Posterior vena cava (tissue), 2 donors: ENCODE results near the gene AHRR. TPM values are rescaled to one million over a fixed set of nuclear protein-coding genes. Genes with fewer than 3 reads are reported as not detected.

Experiments
- DNase-seq: peaks from one replicate; pipeline ENCODE4 v3.0.0-alpha.2; 2020; ENCODE audit warnings: low spot score
- intact Hi-C, 2 donors: fragments of 100-400 bp; cut with DNase I; formaldehyde crosslinking; loops; one replicate each; pipeline versions ENCODE4 v1.14.1 to v1.14.2; 2022 to 2023
- total RNA-seq, 2 donors: library from RNA; stranded (reverse); fragmentation: NEBNext Ultra II Directional; extraction: Animal tissue kit (Norgen Biotek cat#: 25700); gene quantifications; one replicate each; pipeline ENCODE4 v1.2.1, GENCODE V29; 2021
- donor health status: DM: yes; HTN: yes; CAD: no.
- donor health status: DM: yes; HTN: yes; CAD: no.

Gene AHRR
- total RNA-seq, 2 donors from 2014 or later: 0.69 to 2.9 TPM

DNA sequence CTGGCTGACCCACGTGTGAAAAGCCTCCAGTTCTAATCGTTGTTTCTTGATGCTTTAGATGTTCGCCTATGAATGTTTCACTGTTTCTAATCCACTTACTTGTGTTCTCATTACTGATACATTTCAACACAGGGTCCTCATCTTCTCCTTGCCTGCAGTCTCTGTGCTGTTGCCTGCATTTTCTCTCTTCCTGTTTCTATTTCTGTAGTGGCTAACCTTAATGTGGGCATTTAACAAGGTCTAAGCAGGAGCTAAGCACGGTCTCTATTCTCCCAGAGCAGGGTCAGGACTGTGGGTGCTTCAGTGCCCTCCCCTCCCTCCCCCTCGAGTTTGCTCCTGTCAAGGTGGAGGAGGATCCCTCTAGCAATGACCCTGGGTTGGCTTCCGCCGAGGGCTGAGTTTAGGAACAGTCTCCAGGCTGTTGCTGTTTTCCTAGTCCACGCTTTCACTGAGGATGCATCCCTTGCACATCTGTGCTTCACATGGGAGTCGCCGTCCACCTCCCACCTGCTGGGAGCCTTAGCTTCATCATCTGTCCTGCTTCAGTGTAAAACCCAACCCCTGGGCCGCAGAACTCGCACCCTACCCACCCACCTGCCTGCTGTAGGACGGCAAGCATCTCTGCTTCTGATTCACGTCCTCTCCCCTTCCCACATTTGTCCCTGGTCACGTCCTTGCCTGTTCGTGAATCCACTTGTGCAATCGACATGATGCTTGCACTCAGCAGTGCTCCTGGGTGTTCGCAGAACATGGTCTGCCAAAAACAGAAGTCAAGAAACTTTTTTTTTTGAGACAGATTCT, 119.1 kb downstream of the AHRR start:
- DNase-seq: peak; percentile 48
- intact Hi-C loops: no loop called here

DNA sequence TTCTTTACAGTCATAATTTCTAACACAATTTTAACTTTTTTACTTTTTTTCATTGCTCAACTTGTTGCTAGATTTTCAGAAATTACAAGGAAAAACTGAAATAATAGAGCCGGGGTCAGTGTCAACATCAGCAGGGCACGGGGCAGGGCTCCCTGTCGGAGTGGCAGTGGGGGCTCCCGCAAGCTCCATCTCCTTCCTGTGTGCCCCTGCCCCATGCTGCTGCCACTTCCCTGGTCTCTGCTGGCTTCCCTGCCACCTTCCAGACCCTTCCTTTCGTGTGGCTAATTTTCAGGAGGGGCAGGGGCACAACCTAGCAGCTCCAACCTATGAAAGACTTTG, 120.5 kb downstream of the AHRR start:
- peak; percentile 52 for DNase-seq
- intact Hi-C loops: no loop called here

DNA sequence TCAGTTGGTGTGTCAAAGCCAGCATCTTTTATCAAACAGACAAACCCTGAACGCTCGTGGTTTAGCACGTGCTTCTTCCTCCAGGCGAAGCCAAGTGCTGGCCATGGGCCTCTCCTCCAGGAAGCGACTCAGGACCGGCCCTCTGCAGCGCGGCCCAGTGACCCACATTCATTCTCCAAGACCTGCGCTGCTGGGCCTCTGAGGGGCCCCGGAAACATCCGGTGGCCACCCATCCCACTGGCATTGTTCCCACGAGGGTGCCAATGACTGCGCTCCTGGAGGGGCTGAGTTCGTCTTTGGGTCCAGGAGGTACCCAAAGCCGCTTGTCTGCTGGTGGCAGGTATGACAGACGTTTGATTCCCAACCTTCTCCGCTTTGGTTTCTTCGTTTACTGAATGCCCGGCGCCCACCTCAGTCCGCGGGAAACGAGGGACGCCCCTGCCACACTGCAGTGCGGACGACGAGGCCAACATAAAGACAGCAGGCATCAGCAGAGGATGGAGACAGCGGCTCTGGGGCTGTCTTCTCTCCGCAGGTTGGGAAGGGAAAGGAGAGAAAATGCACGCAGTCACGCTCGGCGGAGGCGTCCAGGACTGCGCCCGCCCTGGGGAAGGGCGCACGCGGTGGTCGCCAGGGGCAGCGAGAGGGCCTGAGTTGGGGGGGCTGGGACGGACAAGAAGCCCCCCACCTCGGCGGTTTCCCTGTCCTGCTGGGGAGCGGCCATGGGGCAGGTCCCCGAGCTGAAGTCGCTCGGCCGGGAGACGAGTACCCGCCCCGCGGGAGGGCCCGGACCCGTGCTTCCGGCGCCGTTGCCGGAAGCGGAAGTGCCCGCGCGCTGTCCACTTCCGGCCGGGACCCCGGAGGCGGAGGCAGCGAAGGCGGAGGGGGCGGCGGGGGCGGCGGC, 121.1 kb downstream of the AHRR start, which contains the start of gene EXOC3:
Gene EXOC3 (plus strand): TSS at position 842 of the 904 bp plus-strand sequence. CDS start 3,030 bp downstream, outside the sequence.
- peak; percentile 90 for DNase-seq
- intact Hi-C loops: no loop called here

DNA sequence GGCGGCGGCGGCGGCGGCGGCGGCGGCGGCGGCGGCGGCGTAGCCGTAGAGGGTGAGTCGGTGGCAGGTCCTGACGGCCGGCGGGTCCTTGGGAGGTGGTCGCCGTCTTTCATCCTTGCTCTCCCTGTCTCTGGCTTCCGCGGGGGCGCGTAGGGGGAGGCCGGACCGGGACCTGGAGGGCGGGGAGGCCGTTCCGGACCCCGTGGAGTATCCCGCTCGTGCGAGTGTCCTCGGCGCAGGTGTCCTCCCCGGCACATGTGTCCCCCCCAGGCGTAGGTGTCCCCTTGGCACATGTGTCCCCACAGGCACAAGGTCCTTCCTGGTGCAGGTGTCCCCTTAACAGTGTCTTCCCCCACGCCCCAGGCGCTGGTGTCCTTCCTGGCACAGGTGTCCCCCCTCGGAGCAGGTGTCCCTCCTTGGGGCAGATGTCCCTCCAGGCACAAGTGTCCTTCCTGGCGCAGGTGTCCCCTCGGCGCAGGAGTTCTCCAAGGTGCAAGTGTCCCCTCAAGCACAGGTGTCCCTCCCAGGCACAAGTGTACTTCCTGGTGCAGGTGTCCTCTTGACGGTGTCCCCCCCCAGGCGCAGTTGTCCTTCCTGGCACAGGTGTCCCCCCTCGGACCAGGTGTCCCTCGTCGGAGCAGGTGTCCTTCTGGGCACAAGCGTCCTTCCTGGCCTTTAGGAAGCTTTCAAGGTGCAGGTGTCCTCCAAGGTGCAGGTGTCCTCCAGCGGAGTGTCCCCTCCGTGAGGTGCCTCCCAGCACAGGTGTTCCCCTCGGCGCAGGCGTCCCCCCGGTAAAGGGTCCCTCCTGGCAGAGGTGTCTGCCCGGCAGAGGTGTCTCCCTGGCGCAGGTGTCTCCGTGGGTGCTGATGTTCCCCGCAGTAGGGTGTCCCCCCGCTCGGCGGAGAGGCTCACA, 122.0 kb downstream of the AHRR start:
- intact Hi-C loops: no loop called here
- DNase-seq: peak; percentile 81

DNA sequence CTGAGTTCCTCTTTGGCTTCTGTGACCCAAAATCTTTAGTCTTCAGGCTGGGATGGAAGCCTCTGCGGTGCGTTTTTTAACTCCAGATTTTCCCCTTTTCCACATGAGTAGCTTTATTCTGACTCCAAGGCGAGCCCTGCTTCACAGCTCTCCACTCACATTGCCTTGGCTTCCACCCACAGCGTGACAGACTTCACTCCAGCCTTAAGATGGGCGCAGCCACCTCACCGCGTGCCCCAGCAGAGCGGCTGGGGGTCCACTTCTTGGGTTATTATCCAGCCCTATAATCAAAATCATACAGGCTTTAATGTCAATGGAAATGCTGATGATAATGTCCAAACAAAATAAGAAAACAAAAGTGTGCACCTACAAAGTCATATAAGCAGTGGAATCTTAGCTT, 122.7 kb downstream of the AHRR start:
- intact Hi-C loops: no loop called here
- peak; percentile 41 for DNase-seq

DNA sequence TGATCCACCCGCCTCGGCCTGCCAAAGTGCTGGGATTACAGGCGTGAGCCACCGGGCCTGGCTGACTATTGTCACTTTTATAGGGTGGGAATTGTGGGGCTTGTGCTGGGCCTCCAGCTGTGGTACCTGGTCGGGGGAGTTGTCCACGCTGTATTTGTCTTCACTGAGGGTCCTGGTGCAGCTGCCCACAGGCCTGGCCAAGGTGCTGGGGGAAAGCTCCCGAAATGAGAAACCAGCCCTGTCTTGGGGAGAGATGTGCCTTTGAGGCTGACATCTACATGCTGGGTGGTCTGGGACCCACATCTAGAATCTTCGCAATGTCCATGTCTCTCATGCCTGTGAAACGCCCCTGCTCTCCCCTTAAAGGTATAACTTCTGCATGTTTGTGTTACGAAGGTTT, 124.1 kb downstream of the AHRR start:
- DNase-seq: peak; percentile 19
- intact Hi-C loops: no loop called here

DNA sequence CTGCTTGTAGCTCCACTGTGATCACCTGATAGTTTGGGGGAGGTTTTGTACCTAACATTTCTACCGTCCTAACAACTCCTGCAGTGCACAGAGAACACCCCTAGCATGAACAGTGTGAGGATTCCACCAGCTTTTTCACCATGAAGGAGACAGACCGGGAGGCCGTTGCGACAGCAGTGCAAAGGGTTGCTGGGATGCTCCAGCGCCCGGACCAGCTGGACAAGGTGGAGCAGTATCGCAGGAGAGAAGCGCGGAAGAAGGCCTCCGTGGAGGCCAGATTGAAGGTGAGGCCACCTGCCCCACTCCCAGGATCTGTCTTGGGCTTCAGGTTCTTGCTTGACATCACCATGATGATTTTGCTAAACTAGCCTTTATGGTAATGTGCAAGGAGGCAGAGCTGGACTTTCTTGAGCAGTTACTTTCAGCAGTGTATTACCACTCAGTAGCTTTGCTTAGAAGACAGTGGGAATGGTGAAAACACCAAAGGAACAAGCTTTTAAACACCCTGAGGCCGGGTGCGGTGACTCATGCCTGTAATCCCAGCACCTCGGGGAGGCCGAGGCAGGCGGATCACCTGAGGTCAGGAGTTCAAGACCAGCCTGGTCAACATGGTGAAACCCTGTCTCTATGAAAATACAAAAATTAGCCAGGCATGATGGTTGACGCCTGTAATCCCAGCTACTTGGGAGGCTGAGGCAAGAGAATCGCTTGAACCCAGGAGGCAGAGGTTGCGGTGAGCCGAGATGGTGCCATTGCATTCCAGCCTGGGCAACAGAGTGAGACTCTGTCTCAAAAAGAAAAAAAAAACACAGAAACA, 124.8 kb downstream of the AHRR start:
- DNase-seq: peak; percentile 73
- intact Hi-C loops: no loop called here

DNA sequence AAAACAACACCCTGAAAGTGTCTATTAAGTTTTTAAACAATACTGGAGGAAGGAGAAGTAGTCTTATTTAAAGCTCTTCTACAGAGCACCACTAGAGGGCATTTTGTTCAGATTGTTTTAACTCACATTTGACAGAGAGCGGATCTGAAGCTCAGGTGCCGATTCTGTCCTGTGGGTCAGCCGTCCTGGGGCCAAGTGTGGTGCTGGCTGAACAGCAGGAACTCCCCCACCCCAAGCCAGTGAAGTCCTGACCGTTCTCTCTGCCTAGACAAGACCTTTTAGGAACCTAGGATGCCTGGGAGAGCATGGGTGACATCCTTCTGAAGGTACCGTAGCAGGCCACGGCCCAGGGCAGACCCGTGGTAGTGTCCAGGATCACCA, 125.4 kb downstream of the AHRR start:
- peak; percentile 62 for DNase-seq
- intact Hi-C loops: no loop called here

DNA sequence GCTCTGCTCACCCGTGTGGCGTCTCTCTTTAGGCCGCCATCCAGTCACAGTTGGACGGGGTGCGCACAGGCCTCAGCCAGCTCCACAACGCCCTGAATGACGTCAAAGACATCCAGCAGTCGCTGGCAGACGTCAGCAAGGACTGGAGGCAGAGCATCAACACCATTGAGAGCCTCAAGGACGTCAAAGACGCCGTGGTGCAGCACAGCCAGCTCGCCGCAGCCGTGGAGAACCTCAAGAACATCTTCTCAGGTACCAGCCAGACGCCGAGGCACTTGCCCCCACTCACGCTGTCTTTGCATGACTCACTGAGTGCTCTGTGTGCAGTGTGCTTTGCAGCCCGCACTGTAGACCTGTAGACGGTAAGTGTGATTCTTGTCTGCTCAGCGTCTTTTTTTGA, 126.0 kb downstream of the AHRR start:
- peak; percentile 79 for DNase-seq
- intact Hi-C loops: no loop called here

DNA sequence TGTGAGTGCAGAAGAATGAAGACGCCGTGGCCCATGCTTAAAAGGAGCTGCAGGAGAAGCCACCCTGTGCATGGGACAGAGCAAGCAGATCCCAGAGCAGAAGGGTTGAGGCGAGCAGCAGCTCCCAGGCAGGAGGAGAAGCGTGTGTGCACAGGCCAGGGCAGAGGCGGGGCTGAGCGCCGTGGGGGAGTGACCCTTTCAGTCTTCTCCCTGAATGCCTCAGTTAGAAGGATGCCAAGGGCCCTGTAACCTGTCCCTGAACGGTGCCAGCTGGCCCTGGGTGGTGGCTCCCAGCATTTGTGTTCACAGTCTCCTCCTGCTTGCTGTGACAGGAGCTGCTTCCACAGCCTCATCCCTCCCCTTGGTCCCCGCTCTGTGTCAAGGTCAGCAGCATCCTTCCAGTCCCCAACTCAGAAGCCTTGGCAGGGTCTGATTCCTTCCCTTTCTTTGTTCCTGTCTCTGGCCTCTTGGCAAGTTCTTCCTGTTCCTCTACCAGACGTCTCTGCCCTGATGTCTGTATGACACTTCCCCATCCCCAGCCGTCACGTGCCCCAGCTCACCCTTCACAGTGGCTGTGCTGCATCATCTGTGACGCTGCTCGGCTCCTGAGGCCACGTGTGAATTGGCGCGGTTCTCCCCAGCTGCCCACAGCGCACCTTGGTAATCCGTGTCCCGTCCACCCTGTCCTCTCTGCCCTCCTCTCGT, 126.7 kb downstream of the AHRR start:
- intact Hi-C loops: no loop called here
- peak; percentile 89 for DNase-seq

DNA sequence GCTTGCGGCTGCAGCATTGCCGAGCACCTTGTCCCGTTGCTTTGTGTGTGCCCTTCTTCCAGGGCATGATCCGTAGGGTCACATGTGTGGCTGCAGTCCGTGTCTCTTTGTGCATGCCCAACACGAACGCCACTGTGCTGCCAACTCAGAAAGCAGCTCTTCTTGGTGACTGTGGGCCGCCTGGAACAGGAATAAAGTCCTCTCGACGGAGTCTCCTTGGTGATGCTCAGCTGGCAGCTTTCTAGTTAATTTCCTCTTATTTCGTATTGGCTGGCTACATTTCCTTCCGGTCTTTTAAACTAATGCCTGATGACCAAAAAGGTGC, 127.2 kb downstream of the AHRR start:
- intact Hi-C loops: no loop called here
- no peak for DNase-seq

DNA sequence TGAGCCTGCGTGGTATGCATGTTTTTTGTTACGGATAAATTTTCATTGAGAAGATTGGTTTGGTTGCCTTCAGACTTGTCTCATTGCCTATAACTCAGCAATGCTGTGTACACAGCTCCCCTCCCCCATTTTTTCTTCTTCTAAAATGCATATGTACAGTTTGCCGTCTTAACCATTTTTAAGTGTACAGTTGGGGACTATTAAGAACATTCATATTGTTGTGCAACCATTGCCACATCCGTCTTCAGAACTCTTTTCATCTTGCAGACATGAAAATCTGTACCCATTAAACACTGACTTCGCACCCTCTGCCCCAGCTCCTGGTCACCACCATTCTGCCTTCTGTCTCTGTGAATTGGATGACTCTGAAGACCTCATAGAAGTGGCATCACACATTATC, 127.6 kb downstream of the AHRR start:
- intact Hi-C loops: no loop called here
- peak; percentile 5 for DNase-seq

DNA sequence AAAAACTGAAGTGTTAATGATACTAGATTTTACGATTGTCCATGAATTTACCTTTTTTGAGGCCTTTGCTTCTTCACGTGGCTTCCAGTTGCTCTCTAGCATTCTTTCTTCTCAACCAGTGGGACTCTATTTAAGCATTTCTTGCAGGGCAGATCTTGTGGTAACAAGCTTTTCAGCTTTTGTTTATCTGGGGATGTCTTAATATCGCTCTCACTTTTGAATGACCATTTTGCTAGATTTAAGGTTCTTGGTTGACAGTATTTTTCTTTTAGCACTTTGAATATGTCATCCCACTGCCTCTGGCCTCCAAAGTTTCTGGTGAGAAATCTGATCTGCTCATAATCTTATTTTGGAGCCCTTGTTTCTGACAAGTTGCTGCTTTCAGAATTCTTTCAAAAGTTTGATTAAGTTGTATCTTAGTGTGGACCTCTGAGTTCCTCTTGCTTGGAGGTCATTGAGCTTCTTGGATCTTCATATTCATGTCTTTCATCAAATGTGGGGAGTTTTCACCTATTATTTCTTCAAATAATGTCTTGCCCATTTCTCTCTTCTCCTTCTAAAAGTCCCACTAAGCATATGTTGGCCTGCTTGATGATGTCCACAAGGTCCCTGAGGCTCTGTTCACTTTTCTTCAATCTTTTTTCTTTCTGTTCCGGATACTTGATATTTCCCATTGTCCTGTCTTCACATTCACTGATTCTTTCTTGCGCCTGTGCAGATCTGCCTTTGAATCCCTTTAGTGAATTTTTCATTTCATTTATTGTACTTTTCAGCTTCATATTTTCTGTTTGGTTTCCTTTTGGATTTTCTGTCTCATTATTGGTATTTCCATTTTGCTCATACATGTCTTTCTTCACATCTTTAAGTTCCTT, 130.3 kb downstream of the AHRR start:
- intact Hi-C loops: no loop called here

DNA sequence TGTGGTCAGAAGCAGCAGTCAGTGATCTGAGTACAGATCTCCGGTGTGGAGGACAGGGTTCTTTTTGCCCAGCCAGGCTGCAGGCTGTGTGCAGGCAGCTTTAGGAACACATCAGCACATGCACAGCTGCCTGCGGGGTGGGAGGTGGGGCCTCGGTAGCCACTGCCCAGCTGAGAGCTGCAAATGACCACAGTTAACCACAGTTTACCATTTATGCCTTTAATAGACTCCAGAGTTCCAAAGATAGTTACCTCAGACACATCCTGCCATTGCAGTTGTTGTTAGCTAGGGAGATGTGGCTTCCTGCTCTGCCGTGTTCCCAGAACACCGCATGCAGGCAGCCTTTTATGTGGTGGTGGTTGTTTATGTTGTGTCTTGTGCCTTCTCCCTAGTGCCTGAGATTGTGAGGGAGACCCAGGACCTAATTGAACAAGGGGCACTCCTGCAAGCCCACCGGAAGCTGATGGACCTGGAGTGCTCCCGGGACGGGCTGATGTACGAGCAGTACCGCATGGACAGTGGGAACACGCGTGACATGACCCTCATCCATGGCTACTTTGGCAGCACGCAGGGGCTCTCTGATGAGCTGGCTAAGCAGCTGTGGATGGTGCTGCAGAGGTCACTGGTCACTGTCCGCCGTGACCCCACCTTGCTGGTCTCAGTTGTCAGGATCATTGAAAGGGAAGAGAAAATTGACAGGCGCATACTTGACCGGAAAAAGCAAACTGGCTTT, 131.6 kb downstream of the AHRR start:
- intact Hi-C loops: no loop called here
- DNase-seq: peak; percentile 44

More for the DNA sequence above, 130.3 kb downstream of the AHRR start:
- DNase-seq: no peak

DNA sequence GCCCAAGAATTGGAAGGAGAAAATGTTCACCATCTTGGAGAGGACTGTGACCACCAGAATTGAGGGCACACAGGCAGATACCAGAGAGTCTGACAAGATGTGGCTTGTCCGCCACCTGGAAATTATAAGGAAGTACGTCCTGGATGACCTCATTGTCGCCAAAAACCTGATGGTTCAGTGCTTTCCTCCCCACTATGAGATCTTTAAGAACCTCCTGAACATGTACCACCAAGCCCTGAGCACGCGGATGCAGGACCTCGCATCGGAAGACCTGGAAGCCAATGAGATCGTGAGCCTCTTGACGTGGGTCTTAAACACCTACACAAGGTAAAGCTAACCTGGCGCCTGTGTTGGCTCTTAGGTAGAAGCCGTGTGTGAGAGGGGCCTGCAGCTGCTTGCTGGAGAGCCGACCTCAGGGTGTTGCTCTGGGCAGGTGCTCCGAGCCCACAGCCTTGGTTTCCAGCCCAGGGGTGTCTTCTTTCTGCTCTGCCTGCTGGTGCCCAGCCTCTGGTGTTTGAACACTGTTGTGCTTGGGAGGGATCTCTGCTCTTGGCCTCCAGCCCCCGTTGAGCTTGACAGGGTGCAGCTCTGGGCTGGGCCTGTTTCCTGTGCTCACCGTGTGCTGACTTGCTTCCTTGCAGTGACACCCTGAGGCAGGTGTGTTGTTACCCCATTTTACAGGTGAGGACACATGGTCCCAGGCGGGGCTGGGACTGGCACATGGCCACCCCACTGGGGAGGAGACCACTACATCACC, 132.4 kb downstream of the AHRR start:
- DNase-seq: peak; percentile 38
- intact Hi-C loops: no loop called here

DNA sequence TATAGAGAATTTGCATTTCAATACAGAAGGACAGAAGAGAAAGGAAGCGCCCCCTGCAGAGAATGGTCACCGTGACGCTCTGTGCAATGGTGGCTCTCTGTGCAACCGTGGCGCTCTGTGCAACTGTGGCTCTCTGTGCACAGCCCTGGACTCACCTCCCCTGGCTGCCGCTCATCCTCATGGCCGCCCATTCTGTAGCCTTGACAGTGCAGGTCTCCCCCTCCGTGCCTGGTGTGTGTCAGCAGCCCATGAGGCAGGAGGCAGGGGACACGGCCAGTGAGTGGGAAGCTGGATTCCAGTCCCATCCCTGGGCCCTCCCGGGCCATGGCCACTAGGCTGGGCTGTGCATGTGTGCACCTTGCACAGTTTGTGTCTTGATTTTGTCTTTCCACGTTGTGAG, 133.4 kb downstream of the AHRR start:
- intact Hi-C loops: no loop called here
- DNase-seq: peak; percentile 68
